GM12872 (cell line): ENCODE results near the gene RGS19.

ENCODE experiments used
- TF ChIP-seq, protein P1 (sequence below): IDR thresholded peaks from 3 replicates; pipeline ENCODE4 v1.5.1; 2011; ENCODE audit warnings: low read depth, mild to moderate bottlenecking, low read length, moderate library complexity; ENCODE audit not compliant: insufficient read depth

The RGS19 gene

DNA sequence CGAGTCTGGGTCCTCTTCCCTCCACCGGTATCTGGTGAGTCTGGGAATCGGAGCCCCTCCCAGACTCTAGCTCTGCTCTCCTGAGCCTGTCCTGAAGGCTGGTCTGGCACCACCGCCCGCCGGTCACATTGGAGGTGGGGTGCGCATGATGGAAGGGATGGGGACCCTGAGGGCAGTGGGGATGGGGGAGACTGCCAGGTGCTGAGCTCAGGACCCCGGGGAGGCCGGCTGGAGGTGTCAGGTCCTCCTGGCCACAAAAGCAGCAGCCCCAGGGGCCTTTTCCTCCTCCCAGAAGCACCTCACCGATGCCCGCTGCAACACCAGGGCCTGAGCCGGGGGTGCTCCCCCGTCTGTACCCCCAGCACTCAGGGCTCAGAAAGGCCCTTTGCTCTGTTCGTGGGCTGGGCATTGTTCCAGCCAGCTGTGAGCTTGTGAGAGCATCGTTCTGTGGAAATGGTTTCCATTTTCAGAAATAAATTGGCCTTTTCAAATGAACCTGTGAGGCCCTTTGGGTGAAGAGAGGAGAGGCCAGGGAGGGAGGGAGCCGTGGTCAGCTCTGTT is 30.6 kb upstream of the RGS19 start:
- TF ChIP-seq, protein P1, sequence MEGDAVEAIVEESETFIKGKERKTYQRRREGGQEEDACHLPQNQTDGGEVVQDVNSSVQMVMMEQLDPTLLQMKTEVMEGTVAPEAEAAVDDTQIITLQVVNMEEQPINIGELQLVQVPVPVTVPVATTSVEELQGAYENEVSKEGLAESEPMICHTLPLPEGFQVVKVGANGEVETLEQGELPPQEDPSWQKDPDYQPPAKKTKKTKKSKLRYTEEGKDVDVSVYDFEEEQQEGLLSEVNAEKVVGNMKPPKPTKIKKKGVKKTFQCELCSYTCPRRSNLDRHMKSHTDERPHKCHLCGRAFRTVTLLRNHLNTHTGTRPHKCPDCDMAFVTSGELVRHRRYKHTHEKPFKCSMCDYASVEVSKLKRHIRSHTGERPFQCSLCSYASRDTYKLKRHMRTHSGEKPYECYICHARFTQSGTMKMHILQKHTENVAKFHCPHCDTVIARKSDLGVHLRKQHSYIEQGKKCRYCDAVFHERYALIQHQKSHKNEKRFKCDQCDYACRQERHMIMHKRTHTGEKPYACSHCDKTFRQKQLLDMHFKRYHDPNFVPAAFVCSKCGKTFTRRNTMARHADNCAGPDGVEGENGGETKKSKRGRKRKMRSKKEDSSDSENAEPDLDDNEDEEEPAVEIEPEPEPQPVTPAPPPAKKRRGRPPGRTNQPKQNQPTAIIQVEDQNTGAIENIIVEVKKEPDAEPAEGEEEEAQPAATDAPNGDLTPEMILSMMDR: no peak

DNA sequence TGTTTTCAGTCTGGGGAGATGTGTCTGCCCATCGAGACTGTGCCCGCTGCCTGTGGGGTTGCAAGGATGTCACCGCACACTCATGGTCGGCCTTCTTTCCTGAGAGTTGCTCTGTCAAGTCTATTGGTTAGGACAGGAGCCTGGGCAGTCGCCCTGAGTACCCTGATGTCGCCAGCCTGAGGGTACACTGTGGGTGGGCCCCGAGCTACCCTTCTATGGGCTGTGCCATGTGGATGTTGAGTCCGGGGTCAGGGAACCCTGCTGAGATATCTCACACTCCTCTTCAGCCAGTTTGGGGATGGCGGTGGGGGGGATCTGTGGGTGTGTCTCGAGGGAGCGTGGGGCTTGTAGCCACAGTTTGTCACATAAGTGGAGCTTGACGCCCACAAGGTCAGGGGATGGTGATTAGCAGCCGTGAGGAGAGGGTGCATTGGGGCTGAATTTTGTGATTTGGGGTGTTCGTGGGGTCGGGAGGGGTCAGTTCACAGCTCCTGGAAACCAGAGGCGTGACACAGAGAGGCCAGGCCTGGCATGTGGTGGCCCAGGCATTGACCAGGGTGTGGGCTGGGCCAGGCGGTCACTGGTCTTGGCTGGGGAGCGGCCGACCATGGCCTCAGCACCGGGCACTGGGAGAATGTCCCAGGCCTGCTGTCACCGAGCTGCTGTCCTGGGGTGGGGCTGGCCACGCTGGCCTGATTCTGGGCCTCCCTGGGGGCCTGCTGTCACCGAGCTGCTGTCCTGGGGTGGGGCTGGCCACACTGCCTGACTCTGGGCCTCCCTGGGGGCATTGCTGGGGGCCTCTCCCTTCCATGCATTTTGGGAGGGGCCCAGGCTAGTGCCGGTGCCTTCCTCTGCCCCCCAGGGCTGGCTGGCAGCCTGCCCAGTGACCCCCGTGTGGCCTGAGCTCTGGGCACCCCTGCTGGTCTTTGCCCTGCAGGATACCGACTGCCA is 29.7 kb upstream of the RGS19 start:
- TF ChIP-seq, protein P1: no peak

DNA sequence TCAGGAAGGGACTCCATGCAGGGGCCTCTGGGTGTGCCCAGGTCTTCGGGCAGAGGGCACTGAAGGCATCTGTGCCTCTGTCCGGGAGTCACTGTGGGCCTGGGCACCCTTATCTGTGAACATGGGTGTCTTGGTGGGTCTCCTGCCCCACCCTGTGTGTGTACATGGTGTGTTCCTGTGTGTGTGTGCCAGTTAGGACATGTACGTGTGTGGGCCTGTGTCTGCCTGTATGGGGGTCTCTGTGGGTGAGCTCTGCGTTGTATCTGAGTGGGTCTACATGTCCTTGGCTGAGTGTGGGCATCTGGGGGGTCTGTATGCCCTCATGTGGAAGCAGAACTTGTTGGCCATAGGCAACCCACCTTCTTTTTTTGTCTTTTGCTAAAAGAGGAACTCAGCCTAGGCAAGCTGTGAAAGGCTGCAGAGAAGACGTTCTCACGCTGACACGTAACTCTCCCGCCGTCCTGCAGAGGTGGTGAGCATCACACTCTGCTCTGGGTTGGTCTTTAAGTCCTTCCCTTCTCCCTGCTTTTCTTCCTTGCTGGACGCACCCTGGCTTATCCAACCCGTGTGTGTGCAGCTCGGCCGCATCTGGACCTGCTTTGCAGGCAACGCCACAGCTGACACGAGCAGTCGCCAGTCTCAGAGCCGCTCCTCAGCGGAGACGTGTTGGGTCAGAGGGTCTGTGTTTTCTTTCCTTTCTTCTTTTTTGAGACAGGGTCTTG is 28.6 kb upstream of the RGS19 start:
- TF ChIP-seq, protein P1: no peak

DNA sequence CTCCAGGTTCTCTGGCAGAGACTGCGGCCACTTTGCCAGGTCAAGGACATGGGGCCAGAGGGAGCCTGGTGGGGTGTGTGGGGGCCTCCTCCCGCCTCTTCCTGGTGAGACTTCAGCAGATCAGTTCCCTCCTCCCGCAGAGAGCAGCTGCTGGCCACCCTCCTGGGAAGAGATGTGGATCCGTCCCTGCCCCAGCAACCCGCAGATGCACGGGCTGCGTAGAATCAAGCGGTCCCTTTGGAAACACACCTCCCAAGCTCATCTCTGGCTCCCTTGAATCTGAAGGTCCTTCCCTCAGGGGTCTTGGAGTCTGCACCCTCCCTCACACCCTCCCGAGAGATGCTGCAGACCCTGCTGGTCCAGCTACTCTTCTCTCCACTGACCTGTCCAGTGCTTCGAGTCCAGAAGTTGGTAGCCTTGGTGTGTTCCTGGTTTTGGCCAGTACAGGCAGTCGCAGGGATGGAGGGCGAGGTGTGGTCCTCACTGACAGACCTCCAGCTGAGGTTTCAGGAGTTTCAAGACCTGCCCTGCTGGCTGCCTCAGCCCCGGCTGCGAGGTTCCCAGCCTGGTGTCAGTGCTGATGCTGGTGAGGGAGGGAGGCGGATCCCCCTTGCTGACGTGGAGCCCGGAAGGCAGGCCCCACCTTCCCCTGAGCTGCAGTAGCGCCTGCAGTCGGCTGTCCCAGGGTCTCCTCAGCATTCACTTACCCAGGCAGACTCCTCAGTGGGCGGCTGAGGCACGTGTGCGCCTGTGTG is 27.8 kb upstream of the RGS19 start, which contains the start of gene NPBWR2:
Gene NPBWR2 (minus strand): TSS at position 585 of the 755 bp plus-strand sequence. CDS start 734 bp downstream, outside the sequence.
- TF ChIP-seq, protein P1: no peak

DNA sequence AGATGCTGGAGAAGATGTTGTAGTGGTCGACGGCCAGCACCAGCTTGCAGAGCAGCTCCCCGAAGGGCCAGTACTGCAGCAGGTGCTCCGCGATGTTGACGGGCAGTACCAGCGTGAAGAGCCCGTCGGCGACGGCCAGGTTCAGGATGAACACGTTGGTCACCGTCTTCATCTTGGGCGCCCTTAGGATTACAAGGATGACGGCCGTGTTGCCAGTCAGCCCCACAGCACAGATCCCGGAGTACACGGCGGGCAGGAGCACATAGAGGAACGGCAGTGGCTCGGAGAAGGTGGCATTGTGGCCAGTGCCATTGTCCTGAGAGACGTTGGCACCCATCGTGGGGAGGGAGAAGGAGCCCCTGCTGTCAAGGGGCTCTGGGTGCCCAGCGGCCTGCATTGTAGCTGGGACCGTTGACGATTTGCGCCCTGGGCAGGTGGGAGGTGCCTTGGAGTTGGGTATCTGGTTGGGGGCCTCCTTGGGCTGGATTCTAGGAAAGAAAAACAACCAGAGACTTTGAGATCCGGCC is 27.2 kb upstream of the RGS19 start:
- TF ChIP-seq, protein P1: no peak

DNA sequence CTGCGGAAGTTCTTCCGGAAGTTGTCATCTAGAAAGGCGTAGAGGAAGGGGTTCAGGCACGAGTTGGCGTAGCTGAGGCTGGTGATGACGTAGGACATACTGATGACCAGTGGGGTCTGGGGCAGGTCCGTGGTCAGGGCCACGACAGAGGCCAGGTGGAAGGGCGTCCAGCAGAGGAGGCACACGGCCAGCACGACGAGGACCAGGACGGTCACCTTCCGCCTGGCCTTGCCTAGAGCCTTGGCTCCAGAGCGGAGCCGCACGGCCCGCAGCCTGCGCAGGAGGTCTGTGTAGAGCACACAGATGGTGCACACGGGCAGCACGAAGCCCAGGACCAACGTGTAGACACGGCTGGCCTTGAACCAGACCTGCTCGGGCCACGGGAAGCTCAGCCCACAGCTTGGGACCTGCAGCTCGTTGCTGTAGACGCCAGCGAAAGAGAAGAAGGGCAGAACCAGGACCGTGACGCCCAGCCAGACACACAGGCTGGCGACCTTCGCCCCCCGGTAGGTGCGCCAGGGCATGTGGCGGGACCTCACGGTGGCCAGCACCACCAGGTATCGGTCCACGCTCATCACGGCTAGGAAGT is 26.6 kb upstream of the RGS19 start:
- TF ChIP-seq, protein P1: no peak
